Keratinocyte (primary cell): ENCODE results near the gene ITFG1. TPM values are rescaled to one million over a fixed set of nuclear protein-coding genes. Genes with fewer than 3 reads are reported as not detected.

Experiments used
- DNase-seq: peaks from one replicate; pipeline ENCODE4 v3.0.0-alpha.2; 2011; ENCODE audit warnings: low read depth, missing footprints, low spot score
- FAIRE-seq: peaks from 2 replicates; lab custom pipeline; 2011; peaks lifted over from hg19 to GRCh38; lab: Jason Lieb, UNC
- H2AFZ ChIP-seq: 2 replicates; pipeline ENCODE4 v1.6.0; 2012; ENCODE audit warnings: low read length, control low read depth, inconsistent platforms; ENCODE audit not compliant: control insufficient read depth
- H3K27ac ChIP-seq: 2 replicates; pipeline ENCODE4 v1.5.1; 2011; ENCODE audit warnings: low read length; ENCODE audit not compliant: control insufficient read depth, insufficient read depth
- H3K27me3 ChIP-seq: 3 replicates; pipeline ENCODE4 v1.6.0; 2011; ENCODE audit warnings: low read length; ENCODE audit not compliant: control insufficient read depth, insufficient read depth; ENCODE audit errors: extremely low read depth
- H3K36me3 ChIP-seq, 2 experiments: 2 replicates in 1 of 2; 3 replicates in 1 of 2; pipeline ENCODE4 v1.5.1; 2011; ENCODE audit warnings: low read length in 2 of 2, mild to moderate bottlenecking in 1 of 2; ENCODE audit not compliant: control insufficient read depth in 2 of 2, insufficient read depth in 2 of 2; ENCODE audit errors: extremely low read depth in 1 of 2
- H3K4me1 ChIP-seq: 3 replicates; pipeline ENCODE4 v1.5.1; 2011; ENCODE audit warnings: low read length; ENCODE audit not compliant: control insufficient read depth, insufficient read depth; ENCODE audit errors: extremely low read depth
- H3K4me2 ChIP-seq: 3 replicates; pipeline ENCODE4 v1.6.0; 2011; ENCODE audit warnings: low read depth, low read length; ENCODE audit not compliant: control insufficient read depth, insufficient read depth; ENCODE audit errors: extremely low read depth
- H3K4me3 ChIP-seq, 3 experiments: fragments of 200-600 bp in 1 of 3; sonication (generic) in 1 of 3; 2 replicates in 2 of 3; 3 replicates in 1 of 3; pipeline ENCODE4 v1.5.1; 2011 to 2016; ENCODE audit warnings: low read length in 3 of 3, mild to moderate bottlenecking in 3 of 3, control low read depth in 2 of 3, inconsistent platforms in 1 of 3, low read depth in 1 of 3, mixed read lengths in 1 of 3, mixed run types in 1 of 3, moderate library complexity in 1 of 3; ENCODE audit not compliant: control insufficient read depth in 2 of 3, insufficient read depth in 2 of 3; ENCODE audit errors: extremely low read depth in 1 of 3
- H3K79me2 ChIP-seq: 2 replicates; pipeline ENCODE4 v1.6.0; 2012; ENCODE audit warnings: low read length; ENCODE audit not compliant: control insufficient read depth, insufficient read depth
- H3K9ac ChIP-seq: 3 replicates; pipeline ENCODE4 v1.6.0; 2011; ENCODE audit warnings: low read length; ENCODE audit not compliant: control insufficient read depth, insufficient read depth; ENCODE audit errors: extremely low read depth
- H3K9me1 ChIP-seq: 3 replicates; pipeline ENCODE4 v1.6.0; 2011; ENCODE audit warnings: low read length; ENCODE audit not compliant: control insufficient read depth, insufficient read depth; ENCODE audit errors: extremely low read depth
- H3K9me3 ChIP-seq: 2 replicates; pipeline ENCODE4 v1.5.1; 2012; ENCODE audit warnings: low read depth, low read length; ENCODE audit not compliant: control insufficient read depth
- H4K20me1 ChIP-seq: 3 replicates; pipeline ENCODE4 v1.6.0; 2011; ENCODE audit warnings: low read length; ENCODE audit not compliant: control insufficient read depth, insufficient read depth; ENCODE audit errors: extremely low read depth
- EZH2 ChIP-seq: IDR thresholded peaks from one replicate; pipeline ENCODE4 v1.6.1; 2012; ENCODE audit warnings: inconsistent platforms, mild to moderate bottlenecking, low read length, moderate library complexity
- dilution Hi-C: fragments of 300-500 bp; cut with MboI; formaldehyde crosslinking; loops from one replicate; pipeline ENCODE4 v1.7.0; 2020; ENCODE audit warnings: low sequenced_read_pairs; ENCODE audit not compliant: extremely low pct_ligation_motif_present
- polyA plus RNA-seq, 5 experiments: library from polyadenylated mRNA; depleted of rRNA in 3 of 5; stranded (reverse) in 3 of 5; stranded (forward) in 1 of 5; unstranded in 1 of 5; fragments of >200 nt; gene quantifications; 1 replicate in 1 of 5; 2 replicates in 3 of 5; 3 replicates in 1 of 5; pipeline versions ENCODE4 v1.2.1 to v1.2.3, GENCODE V29; 2011 to 2012; ENCODE audit warnings: missing spikeins in 2 of 5, low read depth in 1 of 5, low replicate concordance in 1 of 5
- TF ChIP-seq, protein P1 (sequence below), 3 experiments: IDR thresholded peaks in 1 of 3; conservative IDR thresholded peaks in 1 of 3; optimal IDR thresholded peaks in 1 of 3; 2 replicates in 2 of 3; 3 replicates in 1 of 3; pipeline versions ENCODE3 to v1.5.1; 2011; ENCODE audit warnings: low read length in 3 of 3, mild to moderate bottlenecking in 3 of 3, moderate library complexity in 2 of 3, control low read depth in 1 of 3, inconsistent platforms in 1 of 3; ENCODE audit not compliant: insufficient read depth in 2 of 3; ENCODE audit errors: extremely low read depth in 1 of 3

Gene ITFG1
- polyA plus RNA-seq, 1 donor (not counting 4 experiments of a cell fraction or from before 2014, with no cell fraction given): 83.8 TPM

DNA sequence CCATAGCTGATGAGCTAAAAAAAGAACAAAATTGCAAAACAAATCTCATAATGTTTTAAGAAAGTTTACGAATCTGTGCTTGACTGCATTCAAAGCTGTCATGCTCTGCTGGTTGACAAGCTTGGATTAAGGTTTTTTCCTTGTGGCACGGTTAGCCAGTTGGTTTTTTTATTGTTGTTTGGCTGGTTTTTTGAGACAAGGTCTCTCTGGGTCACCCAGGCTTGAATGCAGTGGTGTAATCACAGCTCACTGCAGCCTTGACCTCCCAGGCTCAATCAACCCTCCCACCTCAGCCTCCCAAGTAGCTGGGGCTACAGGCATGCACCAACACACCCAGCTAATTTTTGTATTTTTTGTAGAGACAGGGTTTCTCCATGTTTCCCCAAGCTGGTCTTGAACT lies 45.9 kb upstream of the ITFG1 start:
- Histone ChIP-seq H3K9ac (no peak overlapping the region), H3K27ac (no peak overlapping the region), H3K9me3 (no peaks in the 10 kb centered on the region), H3K4me1 (no peaks in the 10 kb centered on the region), H4K20me1 (no peaks in the 10 kb centered on the region), H2AFZ (no peak overlapping the region), H3K9me1 (no peaks in the 10 kb centered on the region), H3K79me2 (no peaks in the 10 kb centered on the region), H3K4me3 (no peak overlapping the region), H3K27me3 (no peaks in the 10 kb centered on the region), H3K4me2 (no peak overlapping the region), H3K36me3 (peaks cover 13 to 25% of the 10 kb centered on the region in 2 experiments)
- dilution Hi-C loops: no loop called here
- FAIRE-seq (no peak), DNase-seq (no peak)
- no peak for TF ChIP-seq EZH2
- TF ChIP-seq, protein P1, sequence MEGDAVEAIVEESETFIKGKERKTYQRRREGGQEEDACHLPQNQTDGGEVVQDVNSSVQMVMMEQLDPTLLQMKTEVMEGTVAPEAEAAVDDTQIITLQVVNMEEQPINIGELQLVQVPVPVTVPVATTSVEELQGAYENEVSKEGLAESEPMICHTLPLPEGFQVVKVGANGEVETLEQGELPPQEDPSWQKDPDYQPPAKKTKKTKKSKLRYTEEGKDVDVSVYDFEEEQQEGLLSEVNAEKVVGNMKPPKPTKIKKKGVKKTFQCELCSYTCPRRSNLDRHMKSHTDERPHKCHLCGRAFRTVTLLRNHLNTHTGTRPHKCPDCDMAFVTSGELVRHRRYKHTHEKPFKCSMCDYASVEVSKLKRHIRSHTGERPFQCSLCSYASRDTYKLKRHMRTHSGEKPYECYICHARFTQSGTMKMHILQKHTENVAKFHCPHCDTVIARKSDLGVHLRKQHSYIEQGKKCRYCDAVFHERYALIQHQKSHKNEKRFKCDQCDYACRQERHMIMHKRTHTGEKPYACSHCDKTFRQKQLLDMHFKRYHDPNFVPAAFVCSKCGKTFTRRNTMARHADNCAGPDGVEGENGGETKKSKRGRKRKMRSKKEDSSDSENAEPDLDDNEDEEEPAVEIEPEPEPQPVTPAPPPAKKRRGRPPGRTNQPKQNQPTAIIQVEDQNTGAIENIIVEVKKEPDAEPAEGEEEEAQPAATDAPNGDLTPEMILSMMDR (optimal IDR thresholded peaks at IDR 0.05 in 1 of 3, IDR thresholded peaks at IDR 0.05 in 1 of 3, conservative IDR thresholded peaks at IDR 0.05 in 1 of 3; ENCODE audit: extremely low read depth in 1 of 3, insufficient read depth in 2 of 3, low read length in 3 of 3): no peak

DNA sequence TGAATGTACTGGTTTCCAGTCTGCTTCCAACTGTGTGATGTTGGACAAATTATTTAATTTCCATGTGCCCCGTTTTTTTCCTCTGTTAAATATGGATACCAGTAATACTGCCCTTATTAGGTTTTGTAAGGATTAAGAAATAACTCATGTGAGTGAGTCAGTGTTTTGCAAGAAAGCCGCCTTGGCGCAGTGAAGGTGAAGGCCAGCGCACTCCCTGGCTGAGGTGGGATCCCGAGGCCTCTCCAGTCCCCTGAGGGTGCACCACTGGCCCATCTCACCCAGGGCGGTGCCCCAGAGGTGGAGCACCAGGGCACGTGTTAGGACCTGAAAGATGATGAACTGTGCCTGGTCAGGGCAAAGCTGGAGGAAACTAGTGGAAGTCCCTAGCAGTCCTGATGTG lies 43.7 kb upstream of the ITFG1 start:
- no peaks in the 10 kb centered on the region for H3K4me1 ChIP-seq
- FAIRE-seq (no peak), DNase-seq (no peak)
- H4K20me1 ChIP-seq: no peaks in the 10 kb centered on the region
- no peak overlapping the region for H3K4me3 ChIP-seq
- no peak overlapping the region for H3K9ac ChIP-seq
- H3K9me1 ChIP-seq: no peaks in the 10 kb centered on the region
- dilution Hi-C loops: no loop called here
- no peaks in the 10 kb centered on the region for H3K9me3 ChIP-seq
- no peaks in the 10 kb centered on the region for H3K27me3 ChIP-seq
- no peak overlapping the region for H2AFZ ChIP-seq
- no peak overlapping the region for H3K27ac ChIP-seq
- H3K4me2 ChIP-seq: no peak overlapping the region
- no peaks in the 10 kb centered on the region for H3K79me2 ChIP-seq
- TF ChIP-seq, protein P1 (optimal IDR thresholded peaks at IDR 0.05 in 1 of 3, IDR thresholded peaks at IDR 0.05 in 1 of 3, conservative IDR thresholded peaks at IDR 0.05 in 1 of 3; ENCODE audit: extremely low read depth in 1 of 3, insufficient read depth in 2 of 3, low read length in 3 of 3): no peak
- no peak for TF ChIP-seq EZH2
- H3K36me3 ChIP-seq: peaks cover 12 to 29% of the 10 kb centered on the region in 2 experiments
